H1 (cell line): ENCODE results near the gene TUBB1.

Experiments used
- CEBPB ChIP-seq: IDR thresholded peaks from 2 replicates; pipeline ENCODE4 v1.6.1; 2012; ENCODE audit warnings: low read depth, low read length
- CTCF ChIP-seq, 3 experiments: IDR thresholded peaks; 1 replicate in 2 of 3; 2 replicates in 1 of 3; pipeline versions ENCODE4 v1.5.1 to v1.6.1; 2011; ENCODE audit warnings: low read length in 3 of 3, mild to moderate bottlenecking in 3 of 3, inconsistent platforms in 2 of 3, low read depth in 1 of 3, moderate library complexity in 1 of 3; ENCODE audit not compliant: insufficient read depth in 1 of 3; ENCODE audit errors: control extremely low read depth in 1 of 3
- EP300 ChIP-seq, 2 experiments: IDR thresholded peaks; 1 replicate in 1 of 2; 2 replicates in 1 of 2; pipeline ENCODE4 v1.6.1; 2011 to 2012; ENCODE audit warnings: low read depth in 2 of 2, low read length in 2 of 2, mild to moderate bottlenecking in 2 of 2, borderline replicate concordance in 1 of 2, inconsistent platforms in 1 of 2, moderate library complexity in 1 of 2
- EZH2 ChIP-seq: fragments of 200-600 bp; sonication (generic); IDR thresholded peaks from 2 replicates; pipeline ENCODE4 v1.7.1; 2012; ENCODE audit warnings: low read depth, mild to moderate bottlenecking, moderate library complexity, low read length, inconsistent platforms; ENCODE audit not compliant: severe bottlenecking
- FOSL1 ChIP-seq: IDR thresholded peaks from 2 replicates; pipeline ENCODE4 v1.6.1; 2011; ENCODE audit warnings: mild to moderate bottlenecking, low read depth, low read length, moderate library complexity; ENCODE audit not compliant: insufficient read depth
- JUN ChIP-seq: IDR thresholded peaks from 2 replicates; pipeline ENCODE4 v1.6.1; 2011; ENCODE audit warnings: low read depth, mild to moderate bottlenecking, improper control_type of control experiment, low read length
- KDM5A ChIP-seq: fragments of 200-600 bp; IDR thresholded peaks from 2 replicates; pipeline ENCODE4 v1.7.1; 2012; ENCODE audit warnings: mild to moderate bottlenecking, low read length, inconsistent platforms, mixed read lengths
- POLR2A ChIP-seq, 2 experiments: IDR thresholded peaks; 1 replicate in 1 of 2; 2 replicates in 1 of 2; pipeline ENCODE4 v1.6.1; 2011; ENCODE audit warnings: low read depth in 2 of 2, low read length in 2 of 2, mild to moderate bottlenecking in 2 of 2; ENCODE audit errors: control extremely low read depth in 1 of 2
- POLR2AphosphoS5 ChIP-seq: IDR thresholded peaks from 2 replicates; pipeline ENCODE4 v1.6.1; 2011; ENCODE audit warnings: low read depth, low read length
- RFX5 ChIP-seq: IDR thresholded peaks from 2 replicates; pipeline ENCODE4 v1.6.1; 2011; ENCODE audit warnings: low read depth, low read length, improper control_type of control experiment, borderline replicate concordance
- SIN3A ChIP-seq, 2 experiments: IDR thresholded peaks in 1 of 2; conservative IDR thresholded peaks in 1 of 2; 2 replicates each; pipeline ENCODE4 v1.6.1; 2011 to 2012; ENCODE audit warnings: low read length in 2 of 2, improper control_type of control experiment in 1 of 2, low read depth in 1 of 2, mild to moderate bottlenecking in 1 of 2
- SUZ12 ChIP-seq: fragments of 200-600 bp; sonication (generic); IDR thresholded peaks from 2 replicates; pipeline ENCODE4 v1.6.1; 2012; ENCODE audit warnings: mild to moderate bottlenecking, inconsistent platforms, low read length, moderate library complexity, mixed read lengths

- no peak for TF ChIP-seq JUN
- no peak for TF ChIP-seq CTCF (IDR thresholded peaks at IDR 0.05; ENCODE audit: control extremely low read depth in 1 of 3, insufficient read depth in 1 of 3, low read depth in 1 of 3, low read length in 3 of 3)
- no peak for TF ChIP-seq CEBPB
- no peak for TF ChIP-seq FOSL1
- no peak for TF ChIP-seq SIN3A (conservative IDR thresholded peaks at IDR 0.05 in 1 of 2, IDR thresholded peaks at IDR 0.05 in 1 of 2; ENCODE audit: low read depth in 1 of 2, low read length in 2 of 2)
- no peak for TF ChIP-seq EZH2
- TF ChIP-seq KDM5A: no peak
- TF ChIP-seq RFX5: no peak
- no peak for TF ChIP-seq POLR2A (IDR thresholded peaks at IDR 0.05; ENCODE audit: control extremely low read depth in 1 of 2, low read depth in 2 of 2, low read length in 2 of 2)
- TF ChIP-seq EP300 (IDR thresholded peaks at IDR 0.05; ENCODE audit: borderline replicate concordance in 1 of 2, low read depth in 2 of 2, low read length in 2 of 2): no peak
- no peak for TF ChIP-seq POLR2AphosphoS5
- TF ChIP-seq SUZ12: no peak
Observed at GRCh38 chr20:59031564-59032022, 12.4 kb downstream of the TUBB1 start.
